Stimulated activated CD4-positive, alpha-beta T cell treated with anti-CD3 and anti-CD28 coated beads, Interleukin-4, amount 100 ng/mL, for 24 hours (primary cell): ENCODE results near the gene GPSM3.
"Not testable (repeated sequence)": the region's sequence is repeated elsewhere in the genome, so short reads cannot be mapped to it uniquely, and the experiment has no call there.

Experiments used
- DNase-seq: peaks from one replicate; pipeline ENCODE4 v3.0.0-alpha.2; 2020

The GPSM3 gene

DNA sequence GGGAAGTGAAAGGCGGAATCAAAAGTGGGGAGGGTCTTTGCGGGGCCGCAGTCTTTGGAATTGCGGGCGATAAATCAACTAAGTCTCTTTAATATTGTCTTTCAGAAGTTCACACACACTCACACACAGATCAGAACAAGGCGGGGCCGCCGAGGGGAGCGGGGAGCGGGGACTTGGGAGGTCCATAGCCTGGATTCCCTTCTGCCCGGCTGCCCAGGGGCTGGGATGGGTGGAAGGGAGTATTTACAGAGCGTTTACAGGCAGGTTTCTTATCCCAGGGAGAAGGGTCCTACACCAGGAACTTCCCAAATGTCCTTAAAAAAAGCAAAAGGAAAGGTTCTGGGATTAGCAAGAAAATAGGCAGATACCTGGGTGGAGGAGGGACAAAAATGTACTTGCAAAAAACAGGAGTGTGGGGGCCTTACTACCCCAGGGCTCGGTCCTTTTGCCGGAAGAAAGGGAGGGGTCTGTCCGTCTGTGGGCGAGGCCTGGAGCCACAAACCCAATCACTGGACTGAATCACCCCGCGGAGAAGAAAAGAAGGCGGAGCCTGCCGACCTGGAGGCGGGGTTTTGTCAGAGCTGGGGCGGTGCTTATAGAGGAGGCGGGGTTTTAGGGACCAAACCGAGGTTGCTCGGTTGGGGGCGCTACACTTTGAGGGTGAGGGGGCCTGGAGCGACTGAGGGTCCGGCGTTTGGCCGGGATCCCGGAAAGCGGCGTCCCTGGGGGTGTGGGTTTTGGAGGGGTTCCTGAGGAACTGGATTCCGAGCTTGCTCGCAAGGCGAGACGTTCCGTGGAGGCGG is 44.0 kb downstream of the GPSM3 start:
- DNase-seq: peak; percentile 70

- DNase-seq: no peak
Observed at GRCh38 chr6:32147401-32148132, 44.9 kb downstream of the GPSM3 start.

DNA sequence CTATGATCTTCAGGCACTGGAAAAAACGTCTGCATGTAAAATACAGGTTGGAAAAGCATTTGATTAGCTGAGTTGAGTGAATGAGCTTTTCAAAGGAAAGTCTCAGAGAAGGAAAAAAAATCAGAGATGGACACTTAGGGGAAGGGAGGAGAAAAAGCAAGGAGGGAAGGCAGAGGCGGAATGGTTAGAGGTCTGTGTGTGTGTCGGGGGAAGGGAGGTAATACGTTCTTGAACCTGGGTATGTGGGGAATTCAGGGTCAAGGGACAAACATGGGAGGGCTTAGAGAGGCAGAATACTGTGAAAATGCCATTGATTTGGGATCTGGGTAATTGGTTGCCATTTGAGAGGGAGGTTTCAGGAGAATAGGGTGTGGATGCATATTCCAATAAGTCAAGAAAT is 45.8 kb downstream of the GPSM3 start:
- no peak for DNase-seq

DNA sequence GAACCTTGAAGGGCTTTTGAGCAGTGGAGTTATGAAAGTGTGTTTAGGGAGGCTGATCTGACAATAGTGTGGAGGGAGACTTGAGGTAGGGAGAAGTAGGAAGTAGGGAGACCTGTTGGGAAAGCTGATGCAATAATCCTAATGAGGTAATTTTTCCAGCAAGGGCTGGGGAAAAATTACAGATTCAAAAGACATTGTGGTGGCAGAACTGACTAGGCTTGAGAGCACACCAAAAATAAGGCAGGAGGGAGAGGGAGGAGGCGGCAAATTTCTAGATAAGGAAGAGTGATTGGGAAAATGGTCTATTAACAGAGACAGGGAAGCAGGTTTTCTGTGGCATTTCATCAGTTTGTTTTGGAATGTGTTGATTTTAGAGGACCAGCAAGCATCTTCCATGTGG is 46.2 kb downstream of the GPSM3 start:
- DNase-seq: no peak

GRCh38 chr6:32144238-32144637 is 48.2 kb downstream of the GPSM3 start:
- DNase-seq: not testable (repeated sequence)
